ENCODE results near the gene DDI2.
"Not testable (repeated sequence)": the region's sequence is repeated elsewhere in the genome, so short reads cannot be mapped to it uniquely, and the experiment has no call there.

Gene DDI2

GRCh38 chr1:15617173-15618076, at the start of gene DDI2:
TSS of gene DDI2 (plus strand) at chr1:15617458. CDS start at chr1:15617671, 213 bp downstream.
- DNase-seq, result peak; percentile 96

- no peak for DNase-seq
Measured at GRCh38 chr1:15568387-15569073, 48.7 kb upstream of the DDI2 start.

- DNase-seq, result no peak
Measured at GRCh38 chr1:15570861-15571260, 46.4 kb upstream of the DDI2 start.

- DNase-seq, result no peak
Measured at GRCh38 chr1:15571266-15571665, 46.0 kb upstream of the DDI2 start.

- DNase-seq, result no peak
Measured at GRCh38 chr1:15573477-15573876, 43.8 kb upstream of the DDI2 start.

- DNase-seq, result no peak
Measured at GRCh38 chr1:15574741-15575140, 42.5 kb upstream of the DDI2 start.

GRCh38 chr1:15575549-15576150, 41.6 kb upstream of the DDI2 start:
- DNase-seq, result no peak

- no peak for DNase-seq
Measured at GRCh38 chr1:15577691-15578090, 39.6 kb upstream of the DDI2 start.

GRCh38 chr1:15578921-15579682, 38.2 kb upstream of the DDI2 start:
- no peak for DNase-seq

GRCh38 chr1:15579683-15580047, 37.6 kb upstream of the DDI2 start:
- no peak for DNase-seq

GRCh38 chr1:15583016-15583706, 34.1 kb upstream of the DDI2 start:
- DNase-seq, result no peak

- DNase-seq, result peak; percentile 25
Measured at GRCh38 chr1:15584489-15585363, 32.5 kb upstream of the DDI2 start, which contains the start of gene AGMAT. TSS of gene AGMAT (minus strand) at chr1:15585051. CDS start at chr1:15584967, 84 bp downstream.

GRCh38 chr1:15592285-15592684, 25.0 kb upstream of the DDI2 start:
- DNase-seq, result no peak

GRCh38 chr1:15595809-15596617, 21.2 kb upstream of the DDI2 start:
- DNase-seq, result no peak

GRCh38 chr1:15598436-15598835, 18.8 kb upstream of the DDI2 start:
- no peak for DNase-seq

- peak; percentile 97 for DNase-seq
Measured at GRCh38 chr1:15603050-15603965, 13.9 kb upstream of the DDI2 start.

- DNase-seq, result not testable (repeated sequence)
Measured at GRCh38 chr1:15603966-15604282, 13.3 kb upstream of the DDI2 start.

GRCh38 chr1:15604400-15604799, 12.9 kb upstream of the DDI2 start:
- DNase-seq, result not testable (repeated sequence)
